Suppressor macrophage treated with lipopolysaccharide for 1 hour (primary cell): Measurements from ENCODE around the gene TMCC3.
A peak's percentile ranks its signal among the peaks of the same experiment; 100 is the strongest.

Experiments
- DNase-seq, 3 donors: peaks; one replicate each; pipeline ENCODE4 v3.0.0-alpha.2; 2020 to 2022

TMCC3 gene, protein sequence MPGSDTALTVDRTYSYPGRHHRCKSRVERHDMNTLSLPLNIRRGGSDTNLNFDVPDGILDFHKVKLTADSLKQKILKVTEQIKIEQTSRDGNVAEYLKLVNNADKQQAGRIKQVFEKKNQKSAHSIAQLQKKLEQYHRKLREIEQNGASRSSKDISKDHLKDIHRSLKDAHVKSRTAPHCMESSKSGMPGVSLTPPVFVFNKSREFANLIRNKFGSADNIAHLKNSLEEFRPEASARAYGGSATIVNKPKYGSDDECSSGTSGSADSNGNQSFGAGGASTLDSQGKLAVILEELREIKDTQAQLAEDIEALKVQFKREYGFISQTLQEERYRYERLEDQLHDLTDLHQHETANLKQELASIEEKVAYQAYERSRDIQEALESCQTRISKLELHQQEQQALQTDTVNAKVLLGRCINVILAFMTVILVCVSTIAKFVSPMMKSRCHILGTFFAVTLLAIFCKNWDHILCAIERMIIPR

GRCh38 chr12:94650143-94651056 lies at the start of gene TMCC3:
Gene TMCC3, minus strand, starts transcription at chr12:94650557. Its CDS starts 127 bp downstream, at chr12:94650430.
- peak; percentile 65 to 87 (median 66) for DNase-seq

DNA sequence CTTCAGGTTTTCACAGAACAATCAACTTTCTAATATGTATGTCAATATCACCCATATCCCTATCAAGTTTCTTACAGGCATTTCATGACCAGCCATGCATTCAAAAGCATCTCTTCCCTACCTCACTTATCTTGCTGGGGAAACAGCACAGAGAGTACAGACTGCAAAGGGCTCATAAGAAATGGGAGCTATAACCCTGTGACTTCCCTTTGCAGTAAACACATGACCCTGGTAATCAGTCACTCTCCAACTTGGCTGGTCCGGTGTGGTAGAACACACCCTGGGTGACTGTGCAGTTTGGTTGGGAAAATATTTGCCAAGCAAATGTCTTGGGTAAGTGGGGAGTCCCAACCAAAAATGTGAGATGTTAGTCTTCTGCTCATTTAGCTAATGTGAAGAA lies 49.4 kb upstream of the TMCC3 start:
- peak; percentile 74 to 80 (median 79) for DNase-seq

- DNase-seq, result no peak
These were observed 48.2 kb upstream of the TMCC3 start for GRCh38 chr12:94698578-94698977.

GRCh38 chr12:94697631-94698030 lies 47.3 kb upstream of the TMCC3 start:
- no peak for DNase-seq

- no peak for DNase-seq
These were observed 44.4 kb upstream of the TMCC3 start for GRCh38 chr12:94694732-94695131.

GRCh38 chr12:94692826-94693225 lies 42.5 kb upstream of the TMCC3 start:
- DNase-seq, result peak; percentile 22 to 44 (median 25)

DNA sequence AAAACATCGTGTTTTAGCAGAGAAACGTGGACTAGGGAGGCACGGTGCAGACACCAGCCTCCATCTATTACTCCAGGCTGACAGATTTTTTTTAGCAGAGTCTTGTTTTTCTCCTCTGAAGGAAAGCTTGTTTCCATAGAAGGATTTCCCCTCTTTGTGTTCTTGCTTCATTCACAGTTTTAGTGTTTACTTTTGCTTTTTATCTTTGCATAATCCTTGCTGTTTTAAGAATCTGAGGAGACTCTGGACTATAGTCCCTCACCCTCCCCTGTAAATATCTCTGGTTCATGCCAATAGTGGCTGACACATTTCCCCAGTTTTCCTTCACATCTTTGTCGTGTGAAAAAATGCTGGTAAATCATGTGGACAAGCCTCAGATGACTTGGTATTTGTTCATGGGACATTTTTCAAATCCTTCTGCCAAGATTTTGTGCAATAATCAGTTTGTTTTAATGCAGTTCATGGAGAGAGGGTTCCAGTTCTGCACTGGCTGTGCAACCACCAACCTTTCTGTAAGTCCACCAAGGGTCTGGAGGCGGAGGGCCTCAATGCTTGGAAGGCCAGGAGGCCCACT lies 39.9 kb upstream of the TMCC3 start:
- DNase-seq, result peak; percentile 38 to 73 (median 38)

GRCh38 chr12:94689646-94690036 lies 39.3 kb upstream of the TMCC3 start:
- DNase-seq, result no peak

GRCh38 chr12:94689002-94689645 lies 38.8 kb upstream of the TMCC3 start:
- DNase-seq, result peak; percentile 80 to 92 (median 91)

GRCh38 chr12:94687891-94688290 lies 37.5 kb upstream of the TMCC3 start:
- DNase-seq, result no peak

GRCh38 chr12:94686834-94687628 lies 36.7 kb upstream of the TMCC3 start:
- DNase-seq, result no peak

- DNase-seq, result no peak
These were observed 34.2 kb upstream of the TMCC3 start for GRCh38 chr12:94684416-94685142.

DNA sequence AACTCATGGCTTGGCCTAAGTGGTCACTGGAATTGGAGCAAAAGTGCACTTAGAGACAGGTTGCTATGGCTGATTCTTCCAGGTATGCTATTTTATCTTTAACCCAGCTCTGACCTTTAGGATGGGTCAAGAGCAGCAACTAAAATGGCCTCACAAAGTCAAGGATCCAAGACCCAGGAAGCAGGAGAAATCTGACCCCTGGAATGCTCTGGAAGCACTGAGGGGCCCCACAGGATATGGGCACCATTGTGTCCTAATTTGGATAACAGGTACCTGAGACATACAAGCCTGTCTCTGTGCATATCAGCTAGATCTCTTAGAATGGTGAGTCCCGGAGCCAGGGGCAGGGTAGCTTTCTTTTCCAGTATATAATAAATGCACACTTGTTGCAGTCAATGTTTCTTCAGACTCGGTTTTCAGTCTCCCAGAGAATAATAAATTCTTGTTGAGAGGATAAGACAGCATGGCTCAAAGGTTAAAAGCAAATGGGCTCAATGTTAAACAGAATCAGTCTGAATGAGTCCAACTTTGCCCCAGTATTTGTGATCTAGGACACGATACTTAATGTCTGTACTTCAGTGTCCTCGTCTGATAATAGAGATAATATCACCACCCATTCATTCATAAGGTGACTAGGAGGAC lies 29.3 kb upstream of the TMCC3 start:
- no peak for DNase-seq

GRCh38 chr12:94678849-94679248 lies 28.5 kb upstream of the TMCC3 start:
- DNase-seq, result no peak

- DNase-seq, result peak in 2 of 3 donors; percentile 12 to 41
These were observed 28.0 kb upstream of the TMCC3 start for GRCh38 chr12:94678379-94678778.

DNA sequence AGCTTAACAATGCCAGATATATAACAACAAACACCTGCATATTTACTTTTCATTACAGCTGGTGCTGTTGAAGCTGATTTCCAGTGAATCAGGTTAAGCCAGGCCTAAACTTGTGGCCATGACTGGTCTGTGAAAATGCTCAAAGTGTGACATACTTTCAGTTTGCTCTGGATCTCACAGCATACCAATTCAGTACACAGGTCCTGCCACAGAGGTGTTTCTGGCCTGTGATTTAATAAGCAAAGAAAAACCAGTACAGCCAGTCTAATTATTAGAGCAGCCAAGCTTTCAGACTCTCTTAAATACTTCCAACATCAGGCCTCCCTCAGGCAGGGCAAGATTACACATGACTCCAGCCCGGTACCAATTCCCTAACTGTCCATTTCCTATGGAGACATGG lies 27.4 kb upstream of the TMCC3 start:
- DNase-seq, result peak in 1 of 3 donors; percentile 11

DNA sequence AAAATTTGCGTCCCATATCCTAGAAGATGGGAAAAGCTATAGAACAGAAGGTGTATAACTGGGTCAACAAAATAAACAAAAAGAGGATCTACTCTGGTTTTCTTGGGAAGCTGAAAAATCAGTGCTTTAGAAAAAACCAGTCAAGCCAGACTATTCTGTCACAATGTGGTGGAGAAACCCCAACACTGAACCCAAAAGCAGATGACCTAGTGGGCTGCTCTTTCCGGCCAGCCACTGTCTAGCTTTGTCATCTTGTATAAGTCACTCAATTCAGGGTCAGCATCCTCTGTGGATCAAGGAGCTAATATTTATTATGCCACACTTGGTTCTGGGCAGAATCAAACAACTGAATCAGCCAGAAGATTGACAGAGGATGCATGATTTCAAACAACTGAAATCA lies 26.6 kb upstream of the TMCC3 start:
- DNase-seq, result peak; percentile 84 to 90 (median 87)

DNA sequence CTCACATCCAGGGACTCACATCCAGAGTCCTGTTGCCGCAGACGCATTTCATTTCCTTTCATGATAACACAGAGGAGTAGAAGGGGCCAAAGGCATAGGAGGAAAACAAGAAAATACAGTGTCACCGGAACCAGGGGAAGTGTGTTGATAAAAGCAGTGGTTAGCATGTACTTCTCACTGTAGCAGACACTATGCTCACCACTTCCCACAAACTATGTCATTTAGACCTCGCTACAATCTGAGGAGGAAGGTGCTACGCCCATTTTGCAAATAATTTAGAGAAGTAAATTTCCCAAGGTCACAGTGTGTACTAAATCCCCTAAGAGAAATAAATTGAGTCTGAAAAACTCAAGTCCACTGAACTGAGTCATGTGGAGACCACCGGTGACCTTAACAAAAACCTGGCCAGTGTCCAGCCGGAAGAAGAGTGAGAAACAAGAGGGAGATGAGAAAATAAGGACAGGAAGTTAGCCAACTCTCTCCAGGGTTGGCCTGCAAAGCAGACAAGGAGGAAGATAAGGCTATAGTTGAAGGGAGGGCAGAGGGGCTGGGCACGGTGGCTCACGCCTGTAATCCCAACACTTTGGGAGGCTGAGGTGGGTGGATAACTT lies 25.8 kb upstream of the TMCC3 start:
- peak; percentile 74 to 94 (median 87) for DNase-seq

GRCh38 chr12:94674835-94675234 lies 24.5 kb upstream of the TMCC3 start:
- peak; percentile 63 to 71 (median 67) for DNase-seq

GRCh38 chr12:94674051-94674451 lies 23.7 kb upstream of the TMCC3 start:
- DNase-seq, result peak in 1 of 3 donors; percentile 19
